ENCODE data around the gene PRMT2.
"Not testable (repeated sequence)": the region's sequence is repeated elsewhere in the genome, so short reads cannot be mapped to it uniquely, and the experiment has no call there.

PRMT2 gene

DNA sequence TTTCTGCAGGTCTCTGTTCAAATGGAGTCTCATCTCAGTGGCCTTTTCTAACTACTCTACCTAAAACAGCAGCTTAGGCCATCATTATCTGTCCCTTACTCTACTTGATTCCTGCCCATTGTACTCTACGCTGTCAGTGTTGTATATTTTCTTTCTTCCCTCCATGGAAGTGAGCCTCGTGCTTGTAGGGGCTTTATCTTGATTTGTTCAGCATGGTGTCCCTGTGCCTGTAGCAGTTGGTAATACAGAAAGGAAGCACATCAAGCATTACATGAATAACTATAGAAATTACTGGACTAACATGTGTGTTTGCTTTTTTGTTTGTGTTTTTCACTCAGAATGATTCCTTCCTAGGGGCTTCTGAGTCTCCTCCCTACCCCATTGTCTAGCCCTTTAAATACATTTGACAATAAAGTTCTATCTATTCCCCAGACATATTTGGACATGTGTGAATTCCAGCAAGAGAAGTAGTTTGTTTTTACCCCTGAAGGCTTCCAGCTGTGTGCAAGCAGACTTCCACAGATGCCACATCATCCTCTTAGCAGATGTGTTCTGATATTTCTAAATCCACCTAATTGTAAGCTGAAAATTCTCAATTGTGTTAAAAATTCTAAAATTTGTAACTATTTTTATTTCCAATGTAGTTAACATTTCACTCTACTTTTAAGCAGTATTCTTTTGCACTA, 40.3 kb downstream of the PRMT2 start:
- DNase-seq = no peak

DNA sequence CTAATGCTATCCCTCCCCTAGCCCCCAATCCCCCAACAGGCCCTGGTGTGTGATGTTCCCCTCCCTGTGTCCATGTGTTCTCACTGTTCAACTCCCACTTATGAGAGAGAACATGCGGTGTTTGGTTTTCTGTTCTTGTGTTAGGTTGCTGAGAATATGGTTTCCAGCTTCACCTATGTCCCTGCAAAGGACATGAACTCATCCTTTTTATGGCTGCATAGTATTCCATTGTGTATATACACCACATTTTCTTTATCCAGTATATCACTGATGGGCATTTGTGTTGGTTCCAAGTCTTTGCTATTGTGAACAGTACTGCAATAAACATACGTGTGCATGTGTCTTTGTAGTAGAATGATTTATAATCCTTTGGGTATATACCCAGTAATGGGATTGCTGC, 41.1 kb downstream of the PRMT2 start:
- not testable (repeated sequence) for DNase-seq

DNA sequence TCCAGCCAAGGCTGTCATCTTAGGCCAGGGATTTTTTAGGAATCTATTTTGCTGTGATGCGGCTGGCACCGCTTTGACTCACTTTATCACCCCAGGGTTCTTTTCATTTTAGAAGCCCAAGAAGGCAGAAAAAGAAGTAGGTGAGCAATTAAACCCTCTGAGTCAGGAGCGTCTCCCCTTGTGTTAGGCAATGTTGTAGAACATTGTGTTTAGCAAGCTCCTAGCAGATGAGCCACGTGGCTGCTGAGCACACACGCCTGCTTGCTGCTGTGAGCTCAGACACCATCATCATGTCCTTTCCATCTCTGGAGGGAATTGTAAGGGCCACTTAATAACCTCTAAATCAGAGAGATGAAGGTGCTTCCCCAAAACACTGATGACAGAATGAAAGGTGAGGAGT, 46.1 kb downstream of the PRMT2 start:
- not testable (repeated sequence) for DNase-seq

- DNase-seq = not testable (repeated sequence)
Measured at GRCh38 chr21:46698652-46699051, 63.2 kb downstream of the PRMT2 start.

DNA sequence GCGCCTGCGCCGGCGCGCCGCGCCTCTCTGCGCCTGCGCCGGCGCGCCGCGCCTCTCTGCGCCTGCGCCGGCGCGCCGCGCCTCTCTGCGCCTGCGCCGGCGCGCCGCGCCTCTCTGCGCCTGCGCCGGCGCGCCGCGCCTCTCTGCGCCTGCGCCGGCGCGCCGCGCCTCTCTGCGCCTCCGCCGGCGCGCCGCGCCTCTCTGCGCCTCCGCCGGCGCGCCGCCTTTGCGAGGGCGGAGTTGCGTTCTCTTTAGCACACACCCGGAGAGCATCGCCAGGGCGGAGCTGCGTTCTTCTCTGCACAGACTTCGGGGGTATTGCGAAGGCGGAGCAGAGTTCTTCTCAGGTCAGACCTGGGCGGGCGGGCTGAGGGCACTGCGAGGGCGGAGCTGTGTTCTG, 63.6 kb downstream of the PRMT2 start:
- not testable (repeated sequence) for DNase-seq

Measured in NCI-H1694 (cell line).